NT2/D1 (cell line): ENCODE measurements around the gene GLIS2.

Experiments used
- SUZ12 ChIP-seq: IDR thresholded peaks from 2 replicates; pipeline ENCODE4 v1.6.1; 2011; ENCODE audit not compliant: insufficient read length, insufficient read depth; ENCODE audit errors: extremely low read depth
- YY1 ChIP-seq: IDR thresholded peaks from 2 replicates; pipeline ENCODE4 v1.6.1; 2011; ENCODE audit not compliant: insufficient read length, insufficient read depth
- ZNF274 ChIP-seq: IDR thresholded peaks from 2 replicates; pipeline ENCODE4 v1.6.1; 2011; ENCODE audit warnings: mild to moderate bottlenecking, low read depth, low read length

GRCh38 chr16:4333308-4333638 is 17.4 kb downstream of the GLIS2 start:
- no peak for TF ChIP-seq ZNF274
- TF ChIP-seq SUZ12 = no peak
- no peak for TF ChIP-seq YY1
